Measurements from ENCODE around the gene MYT1.

MYT1 gene

DNA sequence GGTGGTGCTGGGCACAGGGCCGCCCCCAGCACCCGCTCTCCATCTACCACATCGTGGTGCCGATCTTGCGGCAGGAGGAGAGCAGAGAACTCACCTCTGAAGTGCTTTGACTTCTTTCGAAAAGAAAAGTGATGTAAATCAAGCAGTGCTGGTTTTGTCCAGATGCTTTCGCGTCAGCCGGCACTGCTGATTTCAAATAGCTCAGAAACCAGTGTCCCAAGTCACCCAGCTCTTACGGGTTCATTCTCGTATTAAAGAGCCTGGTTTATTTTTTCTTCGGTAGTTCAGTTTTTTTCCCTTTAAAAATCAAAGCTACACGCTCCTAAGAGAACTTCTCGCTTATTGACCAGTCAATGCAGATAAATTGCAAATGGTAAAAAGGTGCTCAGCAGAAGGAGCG, 32.1 kb downstream of the MYT1 start:
- DNase-seq, result no peak

DNA sequence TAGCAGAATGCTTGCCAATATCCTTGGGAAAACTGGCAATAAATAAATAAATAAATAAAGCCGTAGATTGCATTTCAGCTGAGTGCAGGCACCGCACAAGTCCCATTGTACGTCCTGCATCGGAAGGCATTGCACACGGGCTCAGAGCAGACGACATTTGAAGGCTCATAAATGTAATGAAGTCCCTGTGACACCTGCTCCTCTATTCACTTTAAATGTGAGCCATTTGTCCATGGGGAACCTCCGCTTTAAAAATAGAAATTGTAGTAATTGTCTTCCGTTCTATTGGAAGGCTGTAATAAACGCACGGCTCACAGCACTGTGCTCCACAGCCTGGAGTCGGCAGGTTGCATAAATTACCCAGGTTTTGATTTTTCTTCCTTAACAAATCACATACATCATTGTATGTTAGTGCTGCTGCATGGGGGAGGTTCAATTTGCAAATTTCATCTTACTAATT, 32.6 kb downstream of the MYT1 start:
- DNase-seq, result peak; percentile 47

DNA sequence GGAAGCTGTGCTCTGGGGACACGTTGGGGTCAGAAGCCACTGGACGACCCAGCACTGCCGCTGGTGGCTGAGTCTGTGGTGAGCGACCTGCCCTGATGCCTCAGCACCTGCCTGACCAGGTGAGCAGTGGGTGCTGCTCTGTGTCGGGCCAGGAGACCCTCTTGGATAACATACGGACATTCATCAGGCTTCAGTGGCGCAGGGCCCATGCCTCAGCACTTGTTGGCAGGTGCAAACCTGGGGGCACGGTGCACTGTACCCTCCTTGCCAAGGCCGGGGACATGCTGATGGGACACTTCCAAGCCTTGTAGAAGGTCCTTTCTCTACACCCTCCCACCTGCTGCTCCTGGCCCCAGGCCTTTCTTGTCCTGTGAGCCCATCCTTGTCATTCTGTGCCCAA, 34.1 kb downstream of the MYT1 start:
- no peak for DNase-seq

DNA sequence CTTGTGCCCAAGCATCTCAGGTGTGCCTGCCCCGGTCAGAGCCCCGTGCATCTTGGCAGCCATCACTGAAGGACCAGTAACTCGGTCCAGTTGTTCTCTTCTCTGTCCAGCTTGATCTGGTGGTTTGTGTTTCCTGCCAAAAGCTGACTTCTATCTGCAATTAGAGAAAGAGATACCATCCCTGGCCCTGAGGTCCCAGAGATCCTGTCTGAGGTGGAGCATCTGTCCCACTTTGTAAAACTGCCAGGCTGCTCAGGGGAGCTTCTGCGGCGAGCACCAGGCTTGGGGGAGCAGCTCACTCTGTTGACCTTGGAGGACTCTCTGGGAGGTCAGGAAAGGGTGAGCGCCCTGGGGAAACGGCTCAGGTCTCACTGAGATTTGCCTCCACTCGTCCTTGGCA, 35.1 kb downstream of the MYT1 start:
- DNase-seq, result no peak

DNA sequence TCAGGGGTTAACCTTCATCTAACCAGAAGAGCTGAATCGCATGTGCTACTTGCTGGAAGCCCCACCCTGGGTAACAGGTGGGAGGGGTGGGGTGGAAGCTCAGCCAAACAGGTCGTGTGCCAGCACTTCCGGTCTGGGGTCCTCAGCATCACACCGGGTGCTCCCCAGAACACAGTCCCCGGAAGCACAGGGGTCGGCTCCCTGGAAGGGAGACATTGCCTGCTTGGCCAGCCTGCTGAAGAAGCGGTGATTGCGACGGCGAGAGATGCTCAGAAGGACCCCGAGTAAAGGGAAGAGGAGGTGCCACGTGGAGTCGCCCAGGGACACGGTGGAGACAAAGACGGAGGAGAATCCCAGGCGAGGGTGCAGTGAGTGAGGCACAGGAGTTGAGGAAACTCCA, 36.5 kb downstream of the MYT1 start:
- no peak for DNase-seq

DNA sequence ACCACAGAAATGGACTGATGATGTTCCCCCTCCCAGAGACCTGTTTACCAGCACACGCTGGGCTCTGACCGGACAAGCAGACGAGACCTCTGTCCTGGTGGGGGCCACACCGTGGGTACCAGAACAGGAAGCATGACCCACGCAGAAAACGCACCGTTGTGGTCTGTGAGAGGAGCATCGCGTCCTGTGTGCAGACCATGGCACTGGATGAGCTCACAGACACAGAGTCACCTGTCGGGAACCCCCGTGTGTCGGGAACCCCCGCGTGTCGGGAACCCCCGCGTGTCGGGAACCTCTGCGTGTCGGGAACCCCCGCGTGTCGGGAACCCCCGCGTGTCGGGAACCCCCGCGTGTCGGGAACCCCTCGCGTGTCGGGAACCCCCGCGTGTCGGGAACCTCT, 37.4 kb downstream of the MYT1 start:
- DNase-seq, result no peak

DNA sequence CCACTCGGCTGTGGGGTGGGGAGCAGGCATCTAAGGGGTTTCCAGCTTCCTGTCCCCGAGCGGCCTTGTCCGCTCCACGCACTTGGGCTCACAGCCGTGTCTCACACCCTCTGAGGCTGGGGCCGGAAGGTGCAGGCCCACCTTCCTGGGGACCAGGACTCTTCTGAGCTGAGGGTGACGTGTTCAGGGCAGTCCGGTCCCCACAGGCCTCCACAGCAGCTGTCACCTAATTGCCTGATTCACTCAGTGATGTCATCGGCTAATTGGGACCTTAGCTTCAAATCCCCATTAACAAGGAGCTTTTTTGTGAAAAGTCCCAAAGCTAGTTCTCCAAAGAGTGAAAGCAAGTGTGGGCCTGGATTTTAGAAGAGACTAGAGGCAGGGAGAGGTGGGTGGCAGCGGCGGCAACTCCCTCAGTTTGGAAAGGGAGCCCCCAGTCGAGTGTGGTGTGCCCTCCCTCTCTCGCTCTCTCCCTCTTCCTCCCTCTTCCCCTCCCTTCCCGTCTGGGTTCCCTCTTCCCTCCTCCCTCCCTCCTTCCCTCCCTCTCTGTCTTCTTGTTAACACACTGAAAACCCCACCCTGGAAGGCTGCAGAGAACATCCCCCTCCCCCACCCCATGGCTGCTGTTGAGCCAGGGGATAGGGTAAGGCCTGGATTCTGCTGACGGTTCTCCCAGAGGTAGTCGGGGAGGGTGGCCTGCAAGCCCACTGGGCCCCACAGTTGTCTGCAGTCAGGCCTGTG, 39.0 kb downstream of the MYT1 start:
- peak; percentile 69 for DNase-seq

DNA sequence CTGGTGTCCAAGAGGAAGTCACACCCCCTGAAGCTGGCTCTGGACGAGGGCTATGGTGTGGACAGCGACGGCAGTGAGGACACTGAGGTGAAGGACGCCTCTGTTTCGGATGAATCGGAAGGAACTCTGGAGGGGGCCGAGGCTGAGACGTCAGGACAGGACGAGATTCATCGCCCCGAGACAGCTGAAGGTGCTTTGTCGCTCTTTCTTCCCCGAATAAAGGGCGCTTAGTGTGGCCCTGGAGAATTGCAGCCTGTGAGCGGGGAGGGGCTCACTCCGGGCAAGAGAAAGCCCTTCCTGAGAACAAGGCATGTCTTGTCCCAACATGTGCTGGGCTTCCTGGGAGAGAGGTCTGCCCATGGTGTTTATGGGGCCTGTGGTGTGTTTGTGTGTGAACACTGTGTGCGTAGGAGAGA, 41.4 kb downstream of the MYT1 start:
- no peak for DNase-seq

DNA sequence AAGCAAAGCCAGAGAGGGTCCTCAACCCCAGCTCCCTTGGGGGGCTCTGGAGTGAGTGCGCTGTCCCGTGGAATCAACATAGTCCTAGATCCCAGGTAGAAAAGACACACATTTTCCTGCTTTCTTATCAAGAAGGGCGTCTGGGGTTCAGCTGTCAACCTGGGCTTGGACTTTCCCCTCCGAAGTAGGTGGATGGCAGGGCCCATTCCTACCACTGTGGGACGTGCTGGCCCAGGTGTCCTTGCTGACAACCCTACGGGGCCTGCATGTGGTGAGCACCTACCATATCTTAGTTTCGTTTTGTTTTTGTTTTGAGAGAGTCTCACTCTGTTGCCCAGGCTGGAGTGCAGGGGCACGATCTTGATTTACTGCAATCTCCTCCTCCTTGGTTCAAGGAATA, 42.4 kb downstream of the MYT1 start:
- no peak for DNase-seq

DNA sequence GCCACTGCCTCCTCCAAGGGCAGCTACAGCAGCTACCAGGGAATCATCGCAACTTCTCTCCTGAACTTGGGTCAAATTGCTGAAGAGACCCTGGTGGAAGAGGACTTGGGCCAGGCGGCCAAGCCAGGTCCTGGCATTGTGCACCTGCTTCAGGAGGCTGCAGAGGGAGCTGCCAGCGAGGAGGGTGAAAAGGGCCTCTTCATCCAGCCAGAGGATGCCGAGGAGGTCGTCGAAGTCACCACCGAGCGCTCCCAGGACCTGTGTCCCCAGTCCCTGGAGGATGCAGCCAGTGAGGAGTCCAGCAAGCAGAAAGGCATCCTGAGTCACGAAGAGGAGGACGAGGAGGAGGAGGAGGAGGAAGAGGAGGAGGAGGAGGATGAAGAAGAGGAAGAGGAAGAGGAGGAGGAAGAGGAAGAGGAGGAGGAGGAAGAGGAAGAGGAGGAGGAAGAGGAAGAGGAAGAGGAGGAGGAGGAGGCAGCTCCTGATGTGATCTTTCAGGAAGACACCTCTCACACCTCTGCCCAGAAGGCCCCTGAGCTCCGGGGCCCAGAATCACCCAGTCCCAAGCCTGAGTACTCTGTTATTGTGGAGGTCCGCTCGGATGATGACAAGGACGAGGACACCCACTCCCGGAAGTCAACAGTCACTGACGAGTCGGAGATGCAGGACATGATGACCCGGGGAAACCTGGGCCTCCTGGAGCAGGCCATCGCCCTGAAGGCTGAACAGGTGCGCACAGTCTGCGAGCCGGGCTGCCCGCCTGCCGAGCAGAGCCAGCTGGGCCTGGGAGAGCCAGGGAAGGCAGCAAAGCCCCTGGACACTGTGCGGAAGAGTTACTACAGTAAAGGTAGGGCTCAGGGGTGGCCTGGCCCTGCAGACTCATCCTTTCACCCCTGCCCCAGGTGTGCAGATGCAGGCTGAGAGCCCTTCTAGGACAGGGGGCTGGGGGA, 43.7 kb downstream of the MYT1 start:
- DNase-seq, result no peak

DNA sequence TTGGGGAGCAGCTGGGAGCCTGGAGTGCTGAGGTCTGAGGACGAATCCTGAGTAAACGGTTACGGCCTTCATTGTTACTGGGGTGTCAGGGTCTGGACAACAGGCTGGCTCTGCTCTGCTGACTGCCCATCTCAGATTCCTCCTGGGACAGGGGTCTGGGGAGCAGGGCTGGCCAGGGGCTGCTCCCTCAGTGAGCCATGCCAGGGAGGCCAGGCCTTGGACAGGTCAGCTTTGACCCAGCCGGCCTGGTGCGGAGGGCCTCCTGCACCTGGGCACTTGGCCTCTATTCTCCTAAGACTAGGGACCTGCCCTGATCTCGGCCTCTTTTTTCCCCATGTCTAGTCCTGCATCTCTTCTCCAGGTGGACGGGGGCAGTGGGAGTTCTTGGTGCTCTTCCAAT, 44.9 kb downstream of the MYT1 start:
- DNase-seq, result no peak

DNA sequence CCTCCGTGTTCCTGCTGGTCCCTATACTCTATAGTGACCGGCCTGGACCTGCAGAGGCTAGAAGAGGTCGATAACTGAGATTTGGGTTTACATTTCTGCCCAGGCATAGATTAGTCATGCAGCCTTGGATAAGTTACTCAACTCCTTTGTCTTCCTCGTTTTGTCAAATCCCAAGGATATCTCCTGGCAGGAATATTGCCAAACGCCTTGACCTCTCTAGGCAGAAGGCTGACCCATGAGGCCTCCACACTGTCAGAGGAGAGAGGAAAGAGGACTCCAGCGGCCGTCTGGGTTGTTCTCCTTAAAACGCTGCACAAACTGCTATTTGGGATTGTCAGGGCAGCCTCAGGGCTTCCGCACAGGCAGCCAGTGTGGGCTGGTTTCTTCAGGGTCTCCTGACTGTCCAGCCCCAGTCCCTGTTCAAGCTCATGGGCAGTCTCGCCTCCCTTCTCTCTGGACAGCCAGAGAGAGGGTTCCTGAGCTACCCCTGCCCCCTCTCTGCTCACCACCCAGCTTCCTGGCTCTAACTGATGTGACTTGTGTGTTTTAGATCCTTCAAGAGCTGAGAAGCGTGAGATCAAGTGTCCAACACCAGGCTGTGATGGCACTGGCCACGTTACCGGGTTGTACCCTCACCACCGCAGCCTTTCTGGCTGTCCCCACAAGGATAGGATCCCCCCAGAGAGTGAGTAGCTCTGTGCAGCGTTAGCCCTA, 46.6 kb downstream of the MYT1 start:
- DNase-seq, result no peak

DNA sequence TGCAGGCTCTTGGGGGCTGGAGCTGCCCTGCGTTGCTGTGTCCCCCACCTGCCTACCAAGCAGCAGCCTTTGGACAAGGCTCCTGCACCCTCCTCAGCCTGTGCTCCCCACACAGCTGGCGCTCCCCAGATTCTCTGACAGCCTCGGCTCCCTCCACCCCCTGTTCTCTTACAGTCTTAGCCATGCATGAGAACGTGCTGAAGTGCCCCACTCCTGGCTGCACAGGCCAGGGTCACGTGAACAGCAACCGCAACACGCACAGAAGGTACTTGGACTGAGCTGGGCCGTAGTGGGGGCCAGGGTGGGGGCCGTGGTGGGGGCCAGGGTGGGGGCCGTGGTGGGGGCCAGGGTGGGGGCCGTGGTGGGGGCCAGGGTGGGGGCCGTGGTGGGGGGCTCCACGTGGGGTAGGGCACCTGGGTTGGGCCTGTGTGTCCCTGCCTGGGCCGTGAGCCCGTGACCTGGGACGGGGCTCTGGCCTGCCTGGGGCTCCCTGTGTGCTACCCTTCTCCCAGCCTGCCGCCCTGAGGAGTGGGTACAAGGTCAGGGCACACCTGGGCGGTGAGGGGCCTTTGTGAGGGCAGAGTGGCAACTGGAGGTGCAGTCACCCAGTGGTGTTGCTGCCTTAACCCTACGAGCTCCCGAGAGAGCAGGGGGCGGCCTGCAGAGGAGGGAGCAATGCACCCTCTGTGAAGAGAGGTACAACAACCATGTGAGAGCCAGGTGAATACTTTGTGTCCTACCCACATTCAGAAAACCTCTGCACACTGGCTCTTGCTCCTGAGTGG, 47.8 kb downstream of the MYT1 start:
- no peak for DNase-seq

DNA sequence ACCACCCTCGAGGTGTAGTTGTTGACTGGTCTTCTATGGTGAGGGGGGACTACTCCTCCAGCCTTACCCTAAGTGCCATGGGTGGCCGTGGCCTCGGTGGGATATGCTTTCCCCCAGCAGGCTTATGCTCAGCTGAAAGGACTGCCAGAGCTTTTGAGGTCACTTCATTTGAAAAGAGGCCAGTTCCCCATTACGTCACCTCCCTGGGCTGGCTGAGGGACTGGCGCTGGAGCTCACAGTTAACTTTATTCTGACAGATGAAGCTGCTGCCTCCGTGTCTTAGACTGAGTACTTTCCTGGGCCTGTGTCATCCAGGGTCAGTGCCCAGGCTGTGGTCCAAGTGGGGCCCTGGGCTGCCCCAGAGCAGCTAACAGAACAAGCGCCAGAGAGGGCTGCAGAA, 48.5 kb downstream of the MYT1 start:
- peak; percentile 56 for DNase-seq

DNA sequence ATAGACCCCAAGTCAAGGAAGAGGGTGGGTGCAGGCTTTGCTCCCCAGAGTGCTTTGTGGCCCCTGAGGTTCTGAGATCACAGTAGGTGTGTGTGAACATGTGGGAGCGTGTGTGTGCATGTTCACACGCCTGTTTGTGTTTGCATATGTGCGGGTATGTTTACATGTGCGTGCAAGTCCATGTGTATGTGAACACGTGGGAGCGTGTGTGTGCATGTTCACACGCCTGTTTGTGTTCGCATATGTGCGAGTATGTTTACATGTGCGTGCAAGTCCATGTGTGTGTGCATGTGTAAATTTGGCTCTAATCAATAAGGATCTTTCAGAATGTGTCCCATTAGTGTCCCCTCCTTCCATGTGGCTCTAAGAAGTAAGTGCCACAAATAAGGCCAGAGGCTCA, 49.9 kb downstream of the MYT1 start:
- no peak for DNase-seq

DNA sequence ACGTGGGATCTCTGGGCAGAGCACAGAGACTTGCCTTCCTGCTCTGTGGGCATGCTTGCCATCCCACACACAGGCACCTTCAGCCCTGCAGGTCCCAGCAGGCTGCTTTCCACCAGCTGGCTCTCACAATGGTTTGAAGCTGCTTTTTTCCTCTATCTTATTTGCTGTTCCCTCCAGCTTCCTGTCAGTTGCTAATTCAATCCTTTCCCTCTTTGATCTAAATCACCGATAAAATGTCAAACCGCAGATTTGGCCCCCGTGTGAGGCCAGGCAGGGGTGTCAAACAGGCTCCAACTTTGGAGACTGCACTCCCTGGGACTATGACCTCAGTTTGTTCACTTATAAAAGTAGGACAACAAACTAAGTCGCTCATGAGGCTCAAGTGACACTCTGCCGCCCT, 50.7 kb downstream of the MYT1 start:
- DNase-seq, result no peak

DNA sequence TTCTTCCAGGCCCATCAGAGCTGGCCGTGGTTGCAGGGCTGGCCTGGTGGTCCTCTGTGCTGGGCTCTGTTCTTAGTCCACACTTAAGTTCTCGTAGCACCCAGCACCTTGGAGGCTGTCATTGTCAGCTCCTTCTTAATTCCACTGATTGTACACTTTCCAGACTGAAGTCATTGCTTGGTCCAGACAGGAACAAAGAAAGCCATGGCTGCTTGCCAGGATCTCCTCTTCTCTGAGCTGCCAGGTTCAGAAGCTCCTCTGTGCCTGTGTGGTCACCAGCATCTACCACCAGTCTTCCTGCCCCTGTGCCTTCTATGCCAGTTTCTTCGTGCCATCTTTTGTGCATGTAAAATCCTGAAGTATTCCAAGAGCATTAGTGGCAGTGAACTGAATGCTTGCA, 51.8 kb downstream of the MYT1 start:
- DNase-seq, result no peak

DNA sequence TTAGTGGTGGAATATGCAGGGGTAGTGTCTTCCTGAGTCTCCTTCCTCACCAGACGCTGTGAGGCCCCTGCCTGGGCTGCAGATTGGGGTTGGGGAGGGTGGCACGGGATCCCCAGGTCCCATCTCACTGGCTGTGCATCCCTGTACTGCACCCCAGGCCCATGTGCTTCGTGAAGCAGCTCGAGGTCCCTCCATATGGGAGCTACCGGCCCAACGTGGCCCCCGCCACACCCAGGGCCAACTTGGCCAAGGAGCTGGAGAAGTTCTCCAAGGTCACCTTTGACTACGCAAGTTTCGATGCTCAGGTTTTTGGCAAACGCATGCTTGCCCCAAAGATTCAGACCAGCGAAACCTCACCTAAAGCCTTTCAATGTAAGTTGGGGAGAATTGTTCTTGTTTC, 52.7 kb downstream of the MYT1 start:
- no peak for DNase-seq

DNA sequence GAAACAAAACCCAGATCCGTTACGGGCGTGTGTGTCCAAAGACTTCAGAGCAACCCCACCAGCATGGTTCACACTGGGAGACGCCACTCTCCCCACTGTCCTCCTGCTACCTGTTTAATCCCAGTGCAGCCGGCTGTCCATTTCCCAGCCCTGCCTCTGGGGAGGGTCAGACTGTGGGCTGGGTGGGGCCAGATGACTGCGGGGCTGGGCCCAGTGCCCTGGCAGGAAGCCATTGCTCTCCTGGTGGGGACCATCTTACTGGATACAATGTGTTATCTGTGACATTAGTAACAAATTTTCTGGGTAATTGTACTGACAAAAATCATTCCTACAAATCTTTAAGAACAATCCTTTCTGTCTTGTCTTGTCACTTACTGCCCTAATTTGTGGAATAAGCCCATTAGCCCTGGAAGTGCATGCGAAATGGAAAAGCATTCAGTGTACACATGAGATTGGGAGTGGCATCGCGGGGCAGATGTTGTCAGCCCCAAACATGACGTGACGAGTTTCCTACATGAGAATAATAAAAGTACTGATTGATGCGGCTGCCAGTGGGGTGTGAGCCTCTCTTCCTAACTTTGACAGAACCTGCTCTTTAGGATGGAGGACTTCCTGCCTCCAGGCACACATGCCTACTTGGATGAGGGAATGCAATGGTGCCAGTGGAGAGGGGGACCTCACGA, 53.4 kb downstream of the MYT1 start:
- no peak for DNase-seq

DNA sequence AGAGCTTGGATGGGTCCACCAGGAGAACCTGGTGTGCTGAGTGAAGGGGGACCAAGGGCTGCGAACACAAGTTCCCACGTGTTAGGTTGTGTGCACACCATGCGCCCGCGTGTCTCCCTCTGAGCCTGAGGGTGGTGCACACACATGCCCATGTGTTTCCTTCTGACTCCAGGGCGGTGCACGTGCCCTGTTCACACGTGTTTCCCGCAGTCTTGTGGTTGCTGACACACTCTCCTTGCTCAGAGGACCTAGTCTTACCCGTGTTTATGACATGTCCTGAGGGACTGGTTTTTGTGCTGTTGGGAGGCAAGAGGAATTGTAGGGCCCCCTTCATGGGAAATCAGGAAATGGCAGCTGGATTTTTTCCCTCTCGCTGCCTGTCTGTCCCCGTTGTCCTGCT, 55.0 kb downstream of the MYT1 start:
- DNase-seq, result no peak

DNA sequence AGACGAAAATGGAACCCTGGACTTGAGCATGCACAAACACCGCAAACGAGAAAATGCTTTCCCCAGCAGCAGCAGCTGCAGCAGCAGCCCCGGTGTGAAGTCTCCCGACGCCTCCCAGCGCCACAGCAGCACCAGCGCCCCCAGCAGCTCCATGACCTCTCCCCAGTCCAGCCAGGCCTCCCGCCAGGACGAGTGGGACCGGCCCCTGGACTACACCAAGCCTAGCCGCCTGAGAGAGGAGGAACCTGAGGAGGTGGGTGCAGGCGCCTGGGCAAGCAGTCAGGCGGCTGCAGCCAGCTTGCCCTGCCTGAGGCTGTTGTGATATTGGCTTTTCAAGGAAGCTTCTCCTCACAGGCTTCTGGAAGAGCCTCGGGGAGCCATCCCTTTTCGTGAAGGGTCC, 55.5 kb downstream of the MYT1 start:
- no peak for DNase-seq

DNA sequence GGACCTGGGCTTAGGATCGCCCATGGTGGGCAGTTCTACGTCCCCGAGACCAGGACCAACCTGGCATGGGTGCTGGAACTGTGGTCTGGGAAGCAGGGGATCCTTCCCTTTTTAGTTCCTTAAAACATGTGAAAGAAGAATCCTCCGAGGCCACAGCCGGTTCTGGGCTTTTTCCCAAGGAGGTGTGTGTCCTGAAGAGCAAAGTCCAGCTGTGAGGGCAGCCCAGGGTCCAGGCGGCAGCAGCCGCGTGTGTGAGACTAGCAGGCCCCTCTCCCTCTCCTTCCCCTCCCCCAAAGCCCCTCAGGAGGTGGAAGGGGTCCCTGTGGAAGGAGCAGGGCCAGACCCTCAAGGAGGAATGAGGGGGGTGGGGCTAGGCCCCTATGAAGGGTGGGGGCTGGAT, 56.2 kb downstream of the MYT1 start:
- DNase-seq, result no peak
